Measurements from ENCODE around the gene MDN1.
A peak's percentile ranks its signal among the peaks of the same experiment; 100 is the strongest.

The MDN1 gene

DNA sequence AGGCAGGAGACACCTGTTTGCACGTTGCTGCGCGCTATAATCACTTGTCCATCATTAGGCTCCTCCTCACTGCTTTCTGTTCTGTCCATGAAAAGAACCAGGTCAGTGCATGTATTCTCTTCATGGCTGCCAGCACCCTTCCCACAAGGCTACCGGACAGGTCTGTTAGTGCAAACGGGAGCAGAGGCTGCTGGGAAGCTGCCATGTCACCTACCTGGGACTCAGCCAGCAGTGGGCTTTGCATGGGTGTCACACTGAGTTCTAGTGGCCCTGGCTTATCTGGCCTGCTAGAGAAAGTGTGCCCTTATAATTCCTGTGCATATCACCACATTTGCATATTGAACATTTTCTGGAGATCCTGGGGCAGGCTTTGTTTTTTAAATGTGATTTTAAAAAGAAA, 205.8 kb downstream of the MDN1 start:
- Histone ChIP-seq H3K9me3 (ENCODE audit: insufficient read depth, low read length, severe bottlenecking) (no peaks in the 10 kb centered on the region), H3K27ac (ENCODE audit: low read length) (no peak overlapping the region)
- no peak for ATAC-seq (ENCODE audit: insufficient read depth, low read depth)

DNA sequence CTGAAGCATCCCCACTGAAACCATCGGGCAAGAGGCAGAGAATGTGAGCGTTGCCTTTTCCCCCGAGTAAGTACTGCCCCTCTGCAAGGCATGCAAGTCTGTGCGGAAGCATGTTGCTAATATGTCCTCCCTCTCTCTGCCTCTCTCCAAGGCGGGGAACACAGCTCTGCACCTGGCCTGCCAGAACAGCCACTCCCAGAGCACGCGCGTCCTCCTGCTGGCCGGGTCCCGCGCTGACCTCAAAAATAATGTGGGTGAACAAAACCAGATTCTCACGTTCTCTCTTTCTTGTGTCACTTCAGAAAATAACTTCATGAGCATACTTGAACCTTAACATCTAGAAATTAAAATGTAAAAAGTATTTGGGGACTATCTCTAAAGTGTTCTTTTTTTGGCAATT, 207.5 kb downstream of the MDN1 start:
- Histone ChIP-seq H3K36me3 (ENCODE audit: insufficient read depth, low read length) (no peaks in the 10 kb centered on the region), H2AFZ (ENCODE audit: low read depth, low read length) (no peak overlapping the region), H3K27ac (ENCODE audit: low read length) (no peak overlapping the region), H3K4me3 (ENCODE audit: low read depth in 1 of 2, low read length in 2 of 2) (no peak overlapping the region), H4K20me1 (ENCODE audit: insufficient read depth, low read length) (no peaks in the 10 kb centered on the region), H3K9ac (ENCODE audit: low read depth, low read length) (no peak overlapping the region), H3K27me3 (ENCODE audit: insufficient read depth, low read length, poor library complexity) (no peaks in the 10 kb centered on the region), H3K4me2 (ENCODE audit: insufficient read depth, low read length) (no peak overlapping the region), H3K79me2 (ENCODE audit: insufficient read depth, low read length) (no peaks in the 10 kb centered on the region), H3K9me3 (ENCODE audit: insufficient read depth, low read length, severe bottlenecking) (no peaks in the 10 kb centered on the region), H3K4me1 (ENCODE audit: insufficient read depth, low read length) (0 out of 2 replicates have a peak, but pooled peaks cover 4% of the 10 kb centered on the region)
- no peak for TF ChIP-seq EZH2 (IDR thresholded peaks at IDR 0.05; ENCODE audit: borderline replicate concordance, low read depth, low read length, severe bottlenecking)
- TF ChIP-seq, protein P1, sequence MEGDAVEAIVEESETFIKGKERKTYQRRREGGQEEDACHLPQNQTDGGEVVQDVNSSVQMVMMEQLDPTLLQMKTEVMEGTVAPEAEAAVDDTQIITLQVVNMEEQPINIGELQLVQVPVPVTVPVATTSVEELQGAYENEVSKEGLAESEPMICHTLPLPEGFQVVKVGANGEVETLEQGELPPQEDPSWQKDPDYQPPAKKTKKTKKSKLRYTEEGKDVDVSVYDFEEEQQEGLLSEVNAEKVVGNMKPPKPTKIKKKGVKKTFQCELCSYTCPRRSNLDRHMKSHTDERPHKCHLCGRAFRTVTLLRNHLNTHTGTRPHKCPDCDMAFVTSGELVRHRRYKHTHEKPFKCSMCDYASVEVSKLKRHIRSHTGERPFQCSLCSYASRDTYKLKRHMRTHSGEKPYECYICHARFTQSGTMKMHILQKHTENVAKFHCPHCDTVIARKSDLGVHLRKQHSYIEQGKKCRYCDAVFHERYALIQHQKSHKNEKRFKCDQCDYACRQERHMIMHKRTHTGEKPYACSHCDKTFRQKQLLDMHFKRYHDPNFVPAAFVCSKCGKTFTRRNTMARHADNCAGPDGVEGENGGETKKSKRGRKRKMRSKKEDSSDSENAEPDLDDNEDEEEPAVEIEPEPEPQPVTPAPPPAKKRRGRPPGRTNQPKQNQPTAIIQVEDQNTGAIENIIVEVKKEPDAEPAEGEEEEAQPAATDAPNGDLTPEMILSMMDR (IDR thresholded peaks at IDR 0.05; ENCODE audit: borderline replicate concordance, extremely low read depth, low read length, poor library complexity, severe bottlenecking) = no peak
- ATAC-seq (ENCODE audit: insufficient read depth, low read depth) (no peak), DNase-seq (no peak)

More for the DNA sequence above, 205.8 kb downstream of the MDN1 start:
- Histone ChIP-seq H3K4me2 (ENCODE audit: insufficient read depth, low read length) (no peak overlapping the region), H3K4me1 (ENCODE audit: insufficient read depth, low read length) (0 out of 2 replicates have a peak, but pooled peaks cover 4% of the 10 kb centered on the region), H3K36me3 (ENCODE audit: insufficient read depth, low read length) (no peaks in the 10 kb centered on the region), H4K20me1 (ENCODE audit: insufficient read depth, low read length) (no peaks in the 10 kb centered on the region), H3K9ac (ENCODE audit: low read depth, low read length) (no peak overlapping the region), H3K79me2 (ENCODE audit: insufficient read depth, low read length) (no peaks in the 10 kb centered on the region), H3K27me3 (ENCODE audit: insufficient read depth, low read length, poor library complexity) (no peaks in the 10 kb centered on the region), H3K4me3 (ENCODE audit: low read depth in 1 of 2, low read length in 2 of 2) (no peak overlapping the region), H2AFZ (ENCODE audit: low read depth, low read length) (no peak overlapping the region)
- no peak for DNase-seq
- TF ChIP-seq, protein P1 (IDR thresholded peaks at IDR 0.05; ENCODE audit: borderline replicate concordance, extremely low read depth, low read length, poor library complexity, severe bottlenecking) = no peak
- TF ChIP-seq EZH2 (IDR thresholded peaks at IDR 0.05; ENCODE audit: borderline replicate concordance, low read depth, low read length, severe bottlenecking) = no peak

DNA sequence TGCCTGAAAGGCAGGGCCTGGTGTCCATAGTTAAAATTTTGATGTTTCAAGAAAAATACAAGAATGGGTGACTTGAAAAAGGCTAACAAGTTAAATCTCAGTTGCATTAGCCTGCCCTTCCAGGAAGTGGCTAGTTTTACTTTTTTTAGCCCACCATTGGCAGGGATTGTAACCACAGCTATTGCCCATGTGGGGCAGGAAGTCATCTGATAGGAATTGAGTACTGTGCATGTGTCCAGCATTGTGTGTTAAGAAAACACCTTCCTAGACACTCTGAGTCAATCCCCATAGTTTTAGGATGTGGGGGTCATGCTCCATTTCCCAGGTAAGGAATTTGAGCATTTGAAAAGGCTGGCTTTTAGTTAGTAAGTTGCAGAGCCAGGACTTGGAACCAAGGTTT, 207.9 kb downstream of the MDN1 start:
- Histone ChIP-seq H3K4me2 (ENCODE audit: insufficient read depth, low read length) (no peak overlapping the region), H3K27ac (ENCODE audit: low read length) (no peak overlapping the region)
- ATAC-seq (ENCODE audit: insufficient read depth, low read depth) = peak; percentile 24; the same call in 1 of the 3 replicates

More for the DNA sequence above, 207.9 kb downstream of the MDN1 start:
- Histone ChIP-seq H3K4me1 (ENCODE audit: insufficient read depth, low read length) (0 out of 2 replicates have a peak, but pooled peaks cover 4% of the 10 kb centered on the region), H3K36me3 (ENCODE audit: insufficient read depth, low read length) (no peaks in the 10 kb centered on the region), H4K20me1 (ENCODE audit: insufficient read depth, low read length) (no peaks in the 10 kb centered on the region), H2AFZ (ENCODE audit: low read depth, low read length) (no peak overlapping the region), H3K79me2 (ENCODE audit: insufficient read depth, low read length) (no peaks in the 10 kb centered on the region), H3K9me3 (ENCODE audit: insufficient read depth, low read length, severe bottlenecking) (no peaks in the 10 kb centered on the region), H3K27me3 (ENCODE audit: insufficient read depth, low read length, poor library complexity) (no peaks in the 10 kb centered on the region), H3K9ac (ENCODE audit: low read depth, low read length) (no peak overlapping the region), H3K4me3 (ENCODE audit: low read depth in 1 of 2, low read length in 2 of 2) (no peak overlapping the region)
- TF ChIP-seq EZH2 (IDR thresholded peaks at IDR 0.05; ENCODE audit: borderline replicate concordance, low read depth, low read length, severe bottlenecking) = no peak
- TF ChIP-seq, protein P1 (IDR thresholded peaks at IDR 0.05; ENCODE audit: borderline replicate concordance, extremely low read depth, low read length, poor library complexity, severe bottlenecking) = no peak
- DNase-seq = no peak

Measured in DND-41 (cell line).